Measurements from ENCODE around the gene FCER1G.
A peak's percentile ranks its signal among the peaks of the same experiment; 100 is the strongest.

FCER1G gene

GRCh38 chr1:161226759-161227158, 11.7 kb downstream of the FCER1G start:
- peak overlapping the region; percentile 26; the same call in 1 of the 2 replicates for H3K27ac ChIP-seq (ENCODE audit: extremely low read depth, low read depth, low read length)
- peak overlapping the region; percentile 84 for H3K4me3 ChIP-seq (ENCODE audit: low read depth, low read length)
- H3K4me1 ChIP-seq (ENCODE audit: control insufficient read depth, insufficient read depth, low read length), result peaks cover 4% of the 10 kb centered on the region; the same call in 1 of the 2 replicates
- POLR2A ChIA-PET, result interaction anchor here (1.4 to 1.7 kb wide), 2 partner anchors 32 to 61 kb away, joined by 3 to 13 read pairs; partner anchors contain the start of genes PCP4L1 and PPOX
- H3K9me3 ChIP-seq (ENCODE audit: control insufficient read depth, insufficient read depth, low read depth, low read length), result no peaks in the 10 kb centered on the region
- CTCF ChIA-PET, result interaction anchor here (0.7 to 9.7 kb wide), 34 partner anchors 8 to 591 kb away, joined by 3 to 146 read pairs (median 7); partner anchors contain the start of genes ADAMTS4, FCER1G, NDUFS2 and NR1I3
- peaks cover 0 to 33% of the 10 kb centered on the region in 2 experiments; a peak in 1 of 3 replicates for H3K36me3 ChIP-seq (ENCODE audit: control insufficient read depth in 2 of 2, insufficient read depth in 1 of 2, low read length in 2 of 2)
- no peak for TF ChIP-seq RBAK (tag by site-specific recombination; IDR thresholded peaks at IDR 0.05)
- no peak for TF ChIP-seq ZNF426 (tag by site-specific recombination; IDR thresholded peaks at IDR 0.05)
- TF ChIP-seq WT1 (tag by site-specific recombination; IDR thresholded peaks at IDR 0.05), result no peak; the same call in 1 of the 2 replicates
- no peak for TF ChIP-seq ZNF560 (tag by site-specific recombination; IDR thresholded peaks at IDR 0.05; ENCODE audit: borderline replicate concordance)
- TF ChIP-seq ZNF501 (tag by site-specific recombination; IDR thresholded peaks at IDR 0.05), result no peak
- no peak for TF ChIP-seq ZNF157 (tag by site-specific recombination; IDR thresholded peaks at IDR 0.05)
- TF ChIP-seq, protein P1, sequence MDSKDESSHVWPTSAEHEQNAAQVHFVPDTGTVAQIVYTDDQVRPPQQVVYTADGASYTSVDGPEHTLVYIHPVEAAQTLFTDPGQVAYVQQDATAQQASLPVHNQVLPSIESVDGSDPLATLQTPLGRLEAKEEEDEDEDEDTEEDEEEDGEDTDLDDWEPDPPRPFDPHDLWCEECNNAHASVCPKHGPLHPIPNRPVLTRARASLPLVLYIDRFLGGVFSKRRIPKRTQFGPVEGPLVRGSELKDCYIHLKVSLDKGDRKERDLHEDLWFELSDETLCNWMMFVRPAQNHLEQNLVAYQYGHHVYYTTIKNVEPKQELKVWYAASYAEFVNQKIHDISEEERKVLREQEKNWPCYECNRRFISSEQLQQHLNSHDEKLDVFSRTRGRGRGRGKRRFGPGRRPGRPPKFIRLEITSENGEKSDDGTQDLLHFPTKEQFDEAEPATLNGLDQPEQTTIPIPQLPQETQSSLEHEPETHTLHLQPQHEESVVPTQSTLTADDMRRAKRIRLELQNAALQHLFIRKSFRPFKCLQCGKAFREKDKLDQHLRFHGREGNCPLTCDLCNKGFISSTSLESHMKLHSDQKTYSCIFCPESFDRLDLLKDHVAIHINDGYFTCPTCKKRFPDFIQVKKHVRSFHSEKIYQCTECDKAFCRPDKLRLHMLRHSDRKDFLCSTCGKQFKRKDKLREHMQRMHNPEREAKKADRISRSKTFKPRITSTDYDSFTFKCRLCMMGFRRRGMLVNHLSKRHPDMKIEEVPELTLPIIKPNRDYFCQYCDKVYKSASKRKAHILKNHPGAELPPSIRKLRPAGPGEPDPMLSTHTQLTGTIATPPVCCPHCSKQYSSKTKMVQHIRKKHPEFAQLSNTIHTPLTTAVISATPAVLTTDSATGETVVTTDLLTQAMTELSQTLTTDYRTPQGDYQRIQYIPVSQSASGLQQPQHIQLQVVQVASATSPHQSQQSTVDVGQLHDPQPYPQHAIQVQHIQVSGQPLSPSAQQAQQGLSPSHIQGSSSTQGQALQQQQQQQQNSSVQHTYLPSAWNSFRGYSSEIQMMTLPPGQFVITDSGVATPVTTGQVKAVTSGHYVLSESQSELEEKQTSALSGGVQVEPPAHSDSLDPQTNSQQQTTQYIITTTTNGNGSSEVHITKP (tag by site-specific recombination; IDR thresholded peaks at IDR 0.05), result peak; percentile 85
- no peak for TF ChIP-seq ZNF660 (tag by site-specific recombination; IDR thresholded peaks at IDR 0.05)
- no peak for TF ChIP-seq SP3 (tag by site-specific recombination; IDR thresholded peaks at IDR 0.05)
- peak; percentile 66 for TF ChIP-seq SCRT2 (tag by site-specific recombination; IDR thresholded peaks at IDR 0.05)
- peak; percentile 32; the same call in 1 of the 2 replicates for TF ChIP-seq ZBTB20 (tag by site-specific recombination; IDR thresholded peaks at IDR 0.05)
- TF ChIP-seq ZNF585B (tag by site-specific recombination; IDR thresholded peaks at IDR 0.05), result no peak
- TF ChIP-seq, protein P2, sequence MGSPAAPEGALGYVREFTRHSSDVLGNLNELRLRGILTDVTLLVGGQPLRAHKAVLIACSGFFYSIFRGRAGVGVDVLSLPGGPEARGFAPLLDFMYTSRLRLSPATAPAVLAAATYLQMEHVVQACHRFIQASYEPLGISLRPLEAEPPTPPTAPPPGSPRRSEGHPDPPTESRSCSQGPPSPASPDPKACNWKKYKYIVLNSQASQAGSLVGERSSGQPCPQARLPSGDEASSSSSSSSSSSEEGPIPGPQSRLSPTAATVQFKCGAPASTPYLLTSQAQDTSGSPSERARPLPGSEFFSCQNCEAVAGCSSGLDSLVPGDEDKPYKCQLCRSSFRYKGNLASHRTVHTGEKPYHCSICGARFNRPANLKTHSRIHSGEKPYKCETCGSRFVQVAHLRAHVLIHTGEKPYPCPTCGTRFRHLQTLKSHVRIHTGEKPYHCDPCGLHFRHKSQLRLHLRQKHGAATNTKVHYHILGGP (tag by site-specific recombination; IDR thresholded peaks at IDR 0.05), result no peak
- TF ChIP-seq ZNF747 (tag by site-specific recombination; IDR thresholded peaks at IDR 0.05), result no peak
- no peak for TF ChIP-seq KLF9 (tag by site-specific recombination; IDR thresholded peaks at IDR 0.05; ENCODE audit: low read depth)
- TF ChIP-seq KLF1 (tag by site-specific recombination; IDR thresholded peaks at IDR 0.05), result no peak
- no peak for TF ChIP-seq INSM2 (tag by site-specific recombination; IDR thresholded peaks at IDR 0.05)
- TF ChIP-seq, protein P3, sequence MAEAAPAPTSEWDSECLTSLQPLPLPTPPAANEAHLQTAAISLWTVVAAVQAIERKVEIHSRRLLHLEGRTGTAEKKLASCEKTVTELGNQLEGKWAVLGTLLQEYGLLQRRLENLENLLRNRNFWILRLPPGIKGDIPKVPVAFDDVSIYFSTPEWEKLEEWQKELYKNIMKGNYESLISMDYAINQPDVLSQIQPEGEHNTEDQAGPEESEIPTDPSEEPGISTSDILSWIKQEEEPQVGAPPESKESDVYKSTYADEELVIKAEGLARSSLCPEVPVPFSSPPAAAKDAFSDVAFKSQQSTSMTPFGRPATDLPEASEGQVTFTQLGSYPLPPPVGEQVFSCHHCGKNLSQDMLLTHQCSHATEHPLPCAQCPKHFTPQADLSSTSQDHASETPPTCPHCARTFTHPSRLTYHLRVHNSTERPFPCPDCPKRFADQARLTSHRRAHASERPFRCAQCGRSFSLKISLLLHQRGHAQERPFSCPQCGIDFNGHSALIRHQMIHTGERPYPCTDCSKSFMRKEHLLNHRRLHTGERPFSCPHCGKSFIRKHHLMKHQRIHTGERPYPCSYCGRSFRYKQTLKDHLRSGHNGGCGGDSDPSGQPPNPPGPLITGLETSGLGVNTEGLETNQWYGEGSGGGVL (tag by site-specific recombination; IDR thresholded peaks at IDR 0.05), result no peak
- TF ChIP-seq REST (tag by site-specific recombination; IDR thresholded peaks at IDR 0.05), result no peak; the same call in 1 of the 2 replicates
- peak; percentile 69 for TF ChIP-seq ZNF366 (tag by site-specific recombination; conservative IDR thresholded peaks at IDR 0.05)
- TF ChIP-seq ZNF670 (tag by site-specific recombination; IDR thresholded peaks at IDR 0.05; ENCODE audit: low read depth), result no peak
- TF ChIP-seq ZBTB21 (tag by site-specific recombination; IDR thresholded peaks at IDR 0.05), result no peak
- TF ChIP-seq SCRT1 (tag by site-specific recombination; IDR thresholded peaks at IDR 0.05; ENCODE audit: borderline replicate concordance), result peak; percentile 8; the same call in 1 of the 2 replicates
- no peak for TF ChIP-seq ZNF114 (tag by site-specific recombination; IDR thresholded peaks at IDR 0.05)
